ENCODE data around the gene COLEC11. TPM values are rescaled to one million over a fixed set of nuclear protein-coding genes. Genes with fewer than 3 reads are reported as not detected.

COLEC11 gene
- total RNA-seq, 1 donor from 2014 or later: not detected

DNA sequence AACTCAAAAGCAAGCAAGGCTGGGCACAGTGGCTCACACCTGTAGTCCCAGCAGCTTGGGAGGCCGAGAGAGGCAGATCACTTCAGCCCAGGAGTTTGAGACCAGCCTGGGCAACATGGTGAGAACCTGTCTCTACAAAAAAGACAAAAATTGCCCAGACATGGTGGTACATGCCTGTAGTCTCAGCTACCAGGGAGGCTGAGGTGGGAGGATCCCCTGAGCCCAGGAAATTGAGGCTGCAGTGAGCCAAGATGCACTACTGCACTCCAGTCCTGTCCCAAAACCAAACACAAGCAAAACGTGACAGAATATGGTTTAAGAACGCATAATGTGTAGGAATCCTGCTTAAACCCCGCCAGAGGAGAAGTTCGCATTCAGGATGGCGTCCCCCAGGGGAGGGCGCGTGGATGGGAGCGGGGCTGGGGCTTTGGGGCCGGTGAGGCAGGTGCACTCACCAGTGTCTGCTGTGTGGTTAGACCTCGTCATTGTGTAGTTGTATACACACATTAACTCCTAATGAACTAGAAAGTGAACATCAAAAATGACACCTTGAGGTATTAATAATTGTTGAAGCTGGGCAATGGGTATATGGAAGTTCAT is 5.4 kb downstream of the COLEC11 start:
- no peaks in the 10 kb centered on the region for H3K36me3 Mint-ChIP-seq (ENCODE audit: insufficient read depth)
- H3K4me1 Mint-ChIP-seq (ENCODE audit: low read depth): peaks cover 7% of the 10 kb centered on the region
- DNase-seq (ENCODE audit: low spot score, unreplicated experiment): no peak
- TF ChIP-seq, protein P1, sequence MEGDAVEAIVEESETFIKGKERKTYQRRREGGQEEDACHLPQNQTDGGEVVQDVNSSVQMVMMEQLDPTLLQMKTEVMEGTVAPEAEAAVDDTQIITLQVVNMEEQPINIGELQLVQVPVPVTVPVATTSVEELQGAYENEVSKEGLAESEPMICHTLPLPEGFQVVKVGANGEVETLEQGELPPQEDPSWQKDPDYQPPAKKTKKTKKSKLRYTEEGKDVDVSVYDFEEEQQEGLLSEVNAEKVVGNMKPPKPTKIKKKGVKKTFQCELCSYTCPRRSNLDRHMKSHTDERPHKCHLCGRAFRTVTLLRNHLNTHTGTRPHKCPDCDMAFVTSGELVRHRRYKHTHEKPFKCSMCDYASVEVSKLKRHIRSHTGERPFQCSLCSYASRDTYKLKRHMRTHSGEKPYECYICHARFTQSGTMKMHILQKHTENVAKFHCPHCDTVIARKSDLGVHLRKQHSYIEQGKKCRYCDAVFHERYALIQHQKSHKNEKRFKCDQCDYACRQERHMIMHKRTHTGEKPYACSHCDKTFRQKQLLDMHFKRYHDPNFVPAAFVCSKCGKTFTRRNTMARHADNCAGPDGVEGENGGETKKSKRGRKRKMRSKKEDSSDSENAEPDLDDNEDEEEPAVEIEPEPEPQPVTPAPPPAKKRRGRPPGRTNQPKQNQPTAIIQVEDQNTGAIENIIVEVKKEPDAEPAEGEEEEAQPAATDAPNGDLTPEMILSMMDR (IDR thresholded peaks at IDR 0.05; ENCODE audit: unreplicated experiment): no peak
- no peaks in the 10 kb centered on the region for H3K9me3 Mint-ChIP-seq (ENCODE audit: low read depth)
- peaks cover 6% of the 10 kb centered on the region for H3K27me3 Mint-ChIP-seq
- no peak overlapping the region for H3K4me3 Mint-ChIP-seq (ENCODE audit: low read depth)
- H3K27ac Mint-ChIP-seq: no peak overlapping the region

DNA sequence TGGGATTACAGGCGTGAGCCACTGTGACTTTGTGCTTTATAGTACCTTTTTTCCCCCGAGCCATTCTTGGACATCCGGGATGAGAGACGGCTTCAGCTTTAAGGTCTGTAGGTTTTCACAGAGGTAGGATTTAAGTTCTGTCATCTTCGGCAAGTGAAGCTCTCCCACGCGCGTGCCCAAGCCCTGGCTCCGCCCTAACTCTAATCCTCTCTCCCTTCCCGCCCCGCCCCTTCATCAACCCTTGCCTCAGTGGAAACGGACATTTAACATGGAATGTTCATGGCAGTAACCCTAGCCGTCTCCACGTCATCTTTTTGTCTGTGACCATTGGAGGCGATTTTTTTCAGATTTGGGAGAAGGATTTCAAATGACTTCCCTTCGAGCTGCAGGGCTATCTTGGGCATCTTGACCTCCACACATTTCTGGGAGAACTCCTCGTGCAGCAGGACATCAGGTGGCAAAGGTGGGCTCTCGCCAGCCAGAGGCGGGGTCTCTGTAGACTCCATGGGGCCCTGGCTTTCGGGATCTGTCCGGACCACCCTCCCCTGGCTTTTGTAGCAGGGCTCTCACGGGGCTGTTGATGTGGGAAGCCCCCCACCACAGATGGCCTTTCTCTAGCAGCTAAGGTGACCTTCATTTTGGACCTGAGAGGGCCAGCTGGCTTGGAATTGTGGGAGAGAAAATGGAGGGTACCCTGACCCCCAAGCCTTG is 6.8 kb downstream of the COLEC11 start:
- TF ChIP-seq, protein P1 (IDR thresholded peaks at IDR 0.05; ENCODE audit: unreplicated experiment): no peak
- H3K4me1 Mint-ChIP-seq (ENCODE audit: low read depth): peaks cover 9% of the 10 kb centered on the region
- no peaks in the 10 kb centered on the region for H3K36me3 Mint-ChIP-seq (ENCODE audit: insufficient read depth)
- no peaks in the 10 kb centered on the region for H3K9me3 Mint-ChIP-seq (ENCODE audit: low read depth)
- no peak for DNase-seq (ENCODE audit: low spot score, unreplicated experiment)
- H3K27ac Mint-ChIP-seq: no peak overlapping the region
- H3K4me3 Mint-ChIP-seq (ENCODE audit: low read depth): no peak overlapping the region
- H3K27me3 Mint-ChIP-seq: peaks cover 6% of the 10 kb centered on the region

DNA sequence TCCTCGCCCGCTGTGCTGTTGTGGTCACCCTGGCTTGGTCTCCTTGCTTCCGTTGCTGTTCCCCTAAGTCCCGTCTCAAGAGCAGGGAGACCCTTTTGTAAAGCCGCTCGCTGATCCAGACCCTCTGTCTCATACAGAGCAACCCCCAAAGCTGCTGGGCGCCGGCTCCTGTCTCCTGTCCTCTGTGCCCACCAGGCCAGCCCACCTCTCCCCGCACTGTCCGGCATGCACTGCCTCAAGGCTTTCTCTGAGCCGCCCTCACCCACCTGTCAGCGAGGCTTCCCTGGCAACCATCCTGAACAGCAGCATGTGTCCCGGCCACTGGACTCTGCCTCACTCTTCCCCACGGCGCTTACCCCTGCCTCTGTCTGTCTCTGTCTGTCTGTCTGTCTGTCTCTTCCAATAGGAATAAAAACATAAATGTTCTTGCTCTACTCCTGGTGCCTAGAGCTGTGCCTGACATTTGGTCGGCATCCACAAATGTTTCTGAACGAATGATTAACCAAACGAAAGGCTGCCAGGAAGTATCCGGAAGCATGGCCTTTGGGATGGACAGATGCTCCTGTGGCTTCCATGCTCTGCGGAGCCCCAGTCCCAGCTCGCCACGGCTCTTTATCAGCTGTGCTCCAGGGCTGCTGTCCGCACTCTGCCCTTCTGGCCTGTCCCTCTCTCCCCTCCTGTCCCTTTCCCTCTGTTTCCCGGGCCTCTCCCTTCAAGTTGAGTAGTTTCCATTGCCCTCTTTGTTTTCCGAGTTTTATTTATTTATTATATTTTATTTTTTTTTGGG is 7.8 kb downstream of the COLEC11 start:
- TF ChIP-seq, protein P1 (IDR thresholded peaks at IDR 0.05; ENCODE audit: unreplicated experiment): no peak
- H3K36me3 Mint-ChIP-seq (ENCODE audit: insufficient read depth): no peaks in the 10 kb centered on the region
- peak overlapping the region; percentile 65 for H3K27ac Mint-ChIP-seq
- H3K9me3 Mint-ChIP-seq (ENCODE audit: low read depth): no peaks in the 10 kb centered on the region
- no peak overlapping the region for H3K4me3 Mint-ChIP-seq (ENCODE audit: low read depth)
- no peak for DNase-seq (ENCODE audit: low spot score, unreplicated experiment)
- peaks cover 6% of the 10 kb centered on the region for H3K27me3 Mint-ChIP-seq
- peaks cover 4% of the 10 kb centered on the region for H3K4me1 Mint-ChIP-seq (ENCODE audit: low read depth)

DNA sequence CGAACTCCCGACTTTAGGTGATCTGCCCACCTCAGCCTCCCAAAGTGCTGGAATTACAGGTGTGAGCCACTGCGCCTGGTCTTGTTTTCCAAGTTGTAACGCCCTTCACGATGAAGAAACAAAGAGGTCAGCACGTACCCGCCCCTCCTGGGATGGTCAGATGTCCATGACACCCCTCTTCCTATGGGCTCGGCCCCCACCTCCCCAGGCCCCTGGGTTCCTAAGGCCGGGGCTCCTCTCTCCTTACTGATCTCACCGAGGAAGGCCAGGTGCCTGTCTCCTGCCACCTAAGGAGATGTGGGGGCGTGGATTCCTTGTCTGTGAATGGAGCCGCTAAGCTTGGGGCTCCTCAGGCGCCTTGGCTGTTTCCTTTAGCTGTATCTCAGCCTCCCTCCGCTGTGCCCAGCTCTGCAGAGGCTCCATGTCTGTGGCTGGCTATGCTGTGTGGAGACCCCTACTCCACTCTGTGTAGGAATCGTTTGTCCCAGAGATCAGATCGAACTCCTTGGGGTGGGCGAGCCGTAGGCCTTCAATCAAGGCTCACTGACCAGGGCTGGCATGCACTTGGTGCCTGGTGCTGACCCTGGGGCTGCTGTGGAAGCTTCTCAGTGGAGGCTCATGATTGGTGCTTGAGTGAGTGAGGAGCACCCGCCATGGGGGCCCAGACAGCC is 8.8 kb downstream of the COLEC11 start:
- Mint-ChIP-seq H3K27me3 (peaks cover 3% of the 10 kb centered on the region), H3K27ac (no peak overlapping the region), H3K36me3 (ENCODE audit: insufficient read depth) (no peaks in the 10 kb centered on the region), H3K9me3 (ENCODE audit: low read depth) (no peaks in the 10 kb centered on the region), H3K4me3 (ENCODE audit: low read depth) (no peak overlapping the region), H3K4me1 (ENCODE audit: low read depth) (peaks cover 4% of the 10 kb centered on the region)
- DNase-seq (ENCODE audit: low spot score, unreplicated experiment): no peak
- TF ChIP-seq, protein P1 (IDR thresholded peaks at IDR 0.05; ENCODE audit: unreplicated experiment): no peak
